GM19324 (cell line): ENCODE data around the gene BTBD16.

Experiments
- ATAC-seq: cut with Tn5 transposase; IDR thresholded peaks from one replicate; pipeline ENCODE4 v1.9.1; 2021; ENCODE audit warnings: mild to moderate bottlenecking, moderate library complexity; ENCODE audit not compliant: unreplicated experiment, low FRiP score

The BTBD16 gene

GRCh38 chr10:122308417-122309141, 37.5 kb downstream of the BTBD16 start:
- no peak for ATAC-seq

GRCh38 chr10:122310311-122311050, 39.4 kb downstream of the BTBD16 start:
- no peak for ATAC-seq

GRCh38 chr10:122311051-122311410, 39.9 kb downstream of the BTBD16 start:
- no peak for ATAC-seq

GRCh38 chr10:122311716-122312115, 40.6 kb downstream of the BTBD16 start:
- ATAC-seq: no peak

- no peak for ATAC-seq
These were observed 45.3 kb downstream of the BTBD16 start for GRCh38 chr10:122316224-122316884.

GRCh38 chr10:122321960-122322359, 50.9 kb downstream of the BTBD16 start:
- ATAC-seq: no peak

GRCh38 chr10:122323189-122323588, 52.1 kb downstream of the BTBD16 start:
- ATAC-seq: no peak

- ATAC-seq: no peak
These were observed 53.0 kb downstream of the BTBD16 start for GRCh38 chr10:122323941-122324675.

GRCh38 chr10:122325235-122325634, 54.1 kb downstream of the BTBD16 start:
- no peak for ATAC-seq

GRCh38 chr10:122326385-122326784, 55.3 kb downstream of the BTBD16 start:
- no peak for ATAC-seq

GRCh38 chr10:122326806-122327205, 55.7 kb downstream of the BTBD16 start:
- ATAC-seq: no peak

- no peak for ATAC-seq
These were observed 56.4 kb downstream of the BTBD16 start for GRCh38 chr10:122327237-122328206.

GRCh38 chr10:122328676-122329075, 57.6 kb downstream of the BTBD16 start:
- ATAC-seq: no peak

GRCh38 chr10:122329416-122329815, 58.3 kb downstream of the BTBD16 start:
- no peak for ATAC-seq

GRCh38 chr10:122331100-122331499, 60.0 kb downstream of the BTBD16 start:
- no peak for ATAC-seq

GRCh38 chr10:122331615-122332446, 60.7 kb downstream of the BTBD16 start:
- ATAC-seq: no peak

- ATAC-seq: no peak
These were observed 61.9 kb downstream of the BTBD16 start for GRCh38 chr10:122333037-122333436.

- no peak for ATAC-seq
These were observed 65.2 kb downstream of the BTBD16 start for GRCh38 chr10:122336332-122336731.

GRCh38 chr10:122336961-122337360, 65.9 kb downstream of the BTBD16 start:
- no peak for ATAC-seq
